Measurements from ENCODE around the gene SORBS1.

SORBS1 gene

DNA sequence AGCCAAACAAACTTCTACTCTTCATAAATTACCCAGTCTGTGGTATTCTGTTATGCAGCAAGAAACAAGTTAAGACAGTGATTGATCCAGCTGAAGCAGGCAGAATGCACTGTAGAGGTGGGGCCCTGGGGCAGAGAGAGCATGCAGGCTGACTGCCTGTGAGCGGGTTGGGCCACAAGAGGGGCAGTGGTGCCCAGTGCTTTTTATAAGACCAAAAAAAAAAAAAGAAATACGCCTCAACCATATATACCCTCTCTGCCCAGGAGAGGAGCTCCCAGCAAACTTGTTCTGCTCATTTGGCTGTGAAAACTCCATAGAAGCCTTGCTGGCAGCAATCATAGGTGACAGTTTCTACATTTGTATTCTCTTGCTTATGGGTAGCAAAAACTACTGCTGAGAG lies 104.7 kb downstream of the SORBS1 start:
- no peak for DNase-seq

GRCh38 chr10:95454940-95455339 lies 106.2 kb downstream of the SORBS1 start:
- DNase-seq: no peak

- DNase-seq: no peak
Measured at GRCh38 chr10:95454356-95454755, 106.8 kb downstream of the SORBS1 start.

GRCh38 chr10:95451568-95452524 lies 109.3 kb downstream of the SORBS1 start:
- no peak for DNase-seq

- DNase-seq: no peak
Measured at GRCh38 chr10:95451150-95451549, 110.0 kb downstream of the SORBS1 start.

- no peak for DNase-seq
Measured at GRCh38 chr10:95450188-95450587, 111.0 kb downstream of the SORBS1 start.

GRCh38 chr10:95447685-95448084 lies 113.5 kb downstream of the SORBS1 start:
- DNase-seq: no peak

- peak; percentile 74 for DNase-seq
Measured at GRCh38 chr10:95445837-95446486, 115.2 kb downstream of the SORBS1 start.

GRCh38 chr10:95445223-95445836 lies 115.8 kb downstream of the SORBS1 start:
- DNase-seq: no peak

DNA sequence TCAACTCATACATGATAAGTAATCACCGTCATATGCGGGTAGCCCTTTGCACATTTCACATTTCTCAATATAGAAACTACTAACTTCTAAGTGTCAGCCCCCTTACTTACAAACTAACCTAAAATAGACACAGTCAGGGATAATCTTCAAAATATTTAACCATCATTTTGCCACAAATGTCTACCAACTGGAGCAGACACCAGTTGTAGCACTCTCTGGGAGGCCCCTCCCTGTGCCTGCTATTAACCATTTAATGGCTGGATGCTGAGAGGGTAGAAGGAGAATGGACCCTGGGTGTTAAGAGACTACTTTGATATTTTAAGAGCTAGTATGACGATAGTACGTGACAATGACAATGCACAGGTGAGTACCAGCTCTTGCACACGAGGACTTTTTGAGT lies 116.4 kb downstream of the SORBS1 start:
- no peak for DNase-seq

GRCh38 chr10:95443636-95444035 lies 117.5 kb downstream of the SORBS1 start:
- DNase-seq: no peak

- no peak for DNase-seq
Measured at GRCh38 chr10:95442341-95442740, 118.8 kb downstream of the SORBS1 start.

- no peak for DNase-seq
Measured at GRCh38 chr10:95441547-95441923, 119.6 kb downstream of the SORBS1 start.

GRCh38 chr10:95440756-95441546 lies 120.2 kb downstream of the SORBS1 start:
- no peak for DNase-seq

DNA sequence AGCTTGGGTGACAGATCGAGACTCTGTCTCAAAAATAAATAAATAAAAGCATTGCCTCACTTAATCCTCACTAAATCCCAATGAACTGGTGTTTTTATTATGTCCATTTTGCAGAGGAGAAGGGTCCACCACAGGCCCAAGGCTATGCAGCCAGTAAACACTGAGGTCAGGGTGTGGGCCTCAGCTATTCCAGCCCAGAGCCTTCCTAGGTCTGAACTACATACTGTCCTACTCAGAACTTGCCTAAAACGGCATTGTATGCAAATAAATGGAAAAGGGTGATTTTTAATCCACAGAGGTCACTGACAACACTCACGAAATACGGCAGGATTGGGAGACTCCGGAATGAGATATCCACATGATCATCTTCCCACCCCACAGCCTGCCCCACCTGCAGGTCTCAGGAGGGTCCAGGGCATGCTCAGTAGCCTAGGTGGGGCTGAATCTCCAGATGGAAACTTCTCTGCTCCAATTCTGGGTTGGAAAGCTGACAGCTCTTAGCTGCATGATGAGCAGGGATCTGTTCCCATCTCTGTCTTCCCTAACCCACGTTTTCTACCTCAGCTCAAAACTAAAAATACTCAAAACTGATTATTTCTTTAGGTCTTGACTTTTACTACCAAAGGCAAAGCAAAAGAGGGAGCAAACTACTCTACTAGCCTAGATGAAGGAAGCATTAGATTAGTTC lies 121.0 kb downstream of the SORBS1 start:
- DNase-seq: no peak

- no peak for DNase-seq
Measured at GRCh38 chr10:95438781-95439180, 122.4 kb downstream of the SORBS1 start.

- DNase-seq: no peak
Measured at GRCh38 chr10:95437669-95438068, 123.5 kb downstream of the SORBS1 start.

DNA sequence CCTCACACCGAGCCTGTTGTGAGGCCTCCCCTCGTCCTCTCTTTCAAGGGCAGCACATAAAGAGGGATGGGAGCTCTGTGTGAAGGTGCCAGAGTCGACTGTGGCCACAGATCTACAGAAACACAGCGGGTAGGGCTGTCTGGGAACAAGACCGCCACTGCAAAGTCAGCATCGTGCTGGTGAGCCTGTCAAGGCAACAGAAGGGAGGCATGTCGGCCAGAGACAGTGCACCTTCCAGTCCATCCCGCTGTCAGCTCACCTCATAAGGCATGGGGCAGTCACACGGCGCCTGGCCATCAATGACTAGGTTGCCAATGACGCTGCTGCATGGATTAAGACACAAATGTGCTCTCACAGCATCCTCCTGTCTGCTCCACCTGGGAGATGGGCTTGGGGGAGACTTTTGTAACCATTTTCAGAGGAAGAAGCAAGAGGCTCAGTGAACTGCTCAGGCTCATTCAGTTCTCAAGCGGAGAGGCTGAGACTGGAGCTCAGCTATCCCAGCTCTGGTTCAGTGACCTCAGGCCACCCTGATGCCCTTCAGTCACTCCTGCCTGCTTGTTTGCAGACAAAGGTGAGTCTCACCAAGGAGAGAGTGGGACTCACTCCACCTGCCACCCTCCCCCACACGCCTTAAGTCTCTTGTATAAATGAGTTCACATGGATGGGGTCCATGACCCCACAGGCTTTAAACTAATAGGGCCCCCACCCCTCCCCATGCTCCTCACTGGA lies 125.5 kb downstream of the SORBS1 start:
- DNase-seq: no peak

DNA sequence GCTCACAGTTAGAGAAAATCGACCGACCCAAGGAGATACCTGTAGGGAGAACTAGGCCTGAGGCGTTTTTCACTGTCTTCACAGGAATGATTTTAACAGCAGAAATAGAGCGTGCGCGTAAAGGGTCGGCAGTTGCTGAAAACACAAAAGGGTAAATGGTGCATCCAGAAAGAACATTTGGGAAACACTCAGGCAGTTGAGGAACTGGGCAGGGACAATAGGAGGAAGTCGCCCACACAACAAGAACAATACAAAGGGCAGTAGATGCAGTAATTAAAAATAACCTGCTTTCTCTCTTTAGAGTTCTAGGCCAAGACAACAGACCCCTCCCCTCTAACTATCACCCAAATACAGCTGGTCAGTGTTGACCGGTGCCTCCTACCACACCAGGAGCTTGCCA lies 126.6 kb downstream of the SORBS1 start:
- DNase-seq: no peak

DNA sequence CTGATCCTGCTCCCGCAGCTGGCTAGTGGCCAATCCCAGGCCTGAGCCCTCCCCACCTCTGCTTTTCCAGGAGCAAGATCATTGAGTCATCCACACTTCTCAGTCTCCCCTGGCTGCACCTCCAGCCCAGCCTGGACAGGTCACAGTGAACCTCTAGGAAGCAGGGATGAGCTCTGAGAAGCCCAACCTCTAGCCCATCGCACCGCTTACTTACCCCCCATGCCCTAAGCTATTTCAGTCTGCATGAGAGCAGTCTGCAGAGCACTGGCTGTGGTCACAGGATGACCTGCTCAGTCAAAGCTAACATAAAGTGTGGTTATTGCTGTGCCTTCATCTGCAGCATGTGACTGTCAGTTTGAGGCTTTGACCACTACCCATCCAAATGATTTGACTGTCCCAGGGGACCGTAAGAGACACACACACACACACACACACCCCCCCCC lies 129.2 kb downstream of the SORBS1 start:
- no peak for DNase-seq

- DNase-seq: peak; percentile 47
Measured at GRCh38 chr10:95430231-95430951, 130.8 kb downstream of the SORBS1 start.
